ENCODE results near the gene ITSN2.

GRCh38 chr2:24191848-24192247 lies 168.5 kb downstream of the ITSN2 start:
- TF ChIP-seq CTCF (IDR thresholded peaks at IDR 0.05) = no peak
- TF ChIP-seq POLR2A (IDR thresholded peaks at IDR 0.05) = no peak
